Hematopoietic multipotent progenitor cell treated with erythropoietin and hydrocortisone succinate and interleukin-3 and kit ligand, for 8 days (in vitro differentiated cells): ENCODE data around the gene ZBTB22.

ENCODE experiments used
- DNase-seq: peaks from one replicate; pipeline ENCODE4 v3.0.0-alpha.2; 2015

The ZBTB22 gene

DNA sequence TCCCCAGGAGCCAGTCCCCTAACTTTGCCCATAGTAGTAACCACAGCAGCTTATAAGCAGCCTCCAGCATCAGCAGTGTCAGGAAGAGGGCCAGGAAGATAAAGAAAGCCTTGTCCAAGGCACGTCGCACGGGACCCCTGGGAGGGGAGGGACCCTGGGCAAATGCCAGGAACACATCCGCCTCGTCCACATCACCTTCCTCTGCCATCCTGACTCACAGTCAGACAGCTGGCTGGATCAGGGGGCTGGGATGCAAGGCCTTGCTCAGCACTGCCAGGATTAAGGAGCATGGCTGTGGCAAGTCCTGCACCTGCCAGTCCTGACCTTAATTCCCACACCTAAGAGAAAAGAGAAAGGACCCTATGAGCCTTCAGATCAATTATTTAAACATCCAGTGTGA lies 11.5 kb upstream of the ZBTB22 start:
- DNase-seq = no peak

- peak; percentile 32 for DNase-seq
Measured at GRCh38 chr6:33324125-33324524, 6.6 kb upstream of the ZBTB22 start.

GRCh38 chr6:33323623-33323948 lies 6.0 kb upstream of the ZBTB22 start:
- DNase-seq = no peak

GRCh38 chr6:33321227-33321626 lies 3.7 kb upstream of the ZBTB22 start:
- no peak for DNase-seq

DNA sequence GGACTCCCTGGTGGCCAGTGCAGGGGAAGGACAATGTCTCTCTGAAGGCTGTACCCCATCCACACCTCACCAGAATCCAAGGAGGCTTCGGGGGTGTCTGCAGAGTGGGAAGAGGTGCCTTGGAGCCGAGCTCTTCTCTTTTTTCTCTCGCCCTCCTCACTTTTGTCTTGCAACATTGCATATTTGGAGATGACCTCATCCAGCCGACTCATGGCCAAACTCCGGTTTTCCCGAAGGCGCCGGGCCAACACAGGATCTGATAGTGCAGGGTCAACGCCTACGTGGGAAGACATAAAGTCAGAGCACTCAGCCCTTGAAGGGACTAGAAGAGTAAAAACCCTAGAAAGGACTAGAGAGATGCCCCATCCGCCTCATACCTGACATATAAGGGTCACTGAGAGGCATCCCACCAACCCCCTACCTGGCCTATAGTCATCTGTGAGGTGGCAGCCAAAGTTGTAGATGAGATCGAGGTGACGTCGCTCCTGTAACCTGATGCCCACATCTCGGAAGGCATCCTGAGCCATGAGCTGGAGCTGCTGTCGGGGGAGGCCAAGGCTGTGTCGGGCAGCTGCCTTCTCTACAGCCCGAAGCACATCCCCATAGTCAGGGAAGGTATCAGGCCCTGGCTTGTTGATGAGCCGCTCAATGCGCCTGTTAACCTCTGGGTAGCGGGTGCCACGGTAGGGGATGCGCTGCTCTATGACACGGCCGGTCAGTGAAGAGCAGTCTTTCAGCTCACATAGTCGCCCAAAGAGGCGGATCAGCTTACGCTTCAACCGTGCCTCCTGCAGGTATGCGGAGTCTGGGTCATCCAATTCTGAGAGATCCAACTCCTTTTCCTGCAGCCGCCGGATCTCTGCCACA lies 3.0 kb upstream of the ZBTB22 start:
- no peak for DNase-seq

DNA sequence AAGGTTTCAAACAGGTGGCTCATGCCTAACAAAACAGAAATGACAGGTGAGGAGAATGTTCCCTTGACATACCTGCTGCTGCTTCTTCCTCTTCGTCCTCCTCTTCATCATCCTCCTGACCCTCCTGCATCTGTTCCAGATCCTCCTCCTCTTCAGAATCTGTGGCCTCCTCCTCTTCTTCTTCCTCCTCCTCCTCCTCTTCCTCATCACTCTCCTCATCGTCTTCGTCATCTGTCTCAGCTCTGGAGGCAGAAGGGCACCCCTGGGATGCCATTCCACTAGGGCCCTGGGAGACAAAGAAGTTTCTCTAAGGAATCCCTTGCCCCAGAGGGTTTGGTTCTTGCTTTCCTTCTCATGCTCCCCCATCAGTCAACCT lies 2.4 kb upstream of the ZBTB22 start:
- no peak for DNase-seq

DNA sequence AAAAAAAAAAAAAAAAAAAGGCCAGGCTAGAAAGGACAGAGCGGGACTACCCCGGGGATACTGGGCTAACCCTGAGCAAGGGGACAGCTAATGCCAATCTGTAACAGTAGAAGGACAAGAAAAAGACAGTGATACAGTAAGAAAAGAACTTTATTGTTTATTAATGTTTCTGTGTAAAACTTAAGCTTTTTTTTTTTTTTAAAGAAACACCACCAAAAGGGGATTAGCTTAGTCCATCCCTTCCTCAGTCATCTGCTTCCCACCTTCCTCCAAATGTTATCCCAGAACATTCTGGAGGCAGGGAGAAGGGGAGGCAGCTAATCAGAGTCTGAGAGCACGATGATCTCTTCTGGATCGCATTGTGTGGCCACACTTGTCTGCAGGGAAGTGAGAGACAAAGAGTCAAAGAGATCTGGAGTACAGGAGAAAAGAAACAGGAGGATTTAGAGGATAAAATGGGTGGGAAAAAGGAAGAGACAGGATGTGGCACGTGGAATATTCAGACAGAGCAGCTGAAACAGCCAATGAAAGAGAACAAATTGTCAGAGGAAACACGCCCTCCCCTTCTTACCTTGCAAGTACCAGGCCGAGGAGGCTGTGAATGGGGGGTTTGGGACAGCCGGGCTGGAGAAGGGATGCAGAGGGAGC lies 1.0 kb upstream of the ZBTB22 start:
- DNase-seq = no peak

GRCh38 chr6:33317419-33317668 lies 200 bp downstream of the ZBTB22 start:
- no peak for DNase-seq

DNA sequence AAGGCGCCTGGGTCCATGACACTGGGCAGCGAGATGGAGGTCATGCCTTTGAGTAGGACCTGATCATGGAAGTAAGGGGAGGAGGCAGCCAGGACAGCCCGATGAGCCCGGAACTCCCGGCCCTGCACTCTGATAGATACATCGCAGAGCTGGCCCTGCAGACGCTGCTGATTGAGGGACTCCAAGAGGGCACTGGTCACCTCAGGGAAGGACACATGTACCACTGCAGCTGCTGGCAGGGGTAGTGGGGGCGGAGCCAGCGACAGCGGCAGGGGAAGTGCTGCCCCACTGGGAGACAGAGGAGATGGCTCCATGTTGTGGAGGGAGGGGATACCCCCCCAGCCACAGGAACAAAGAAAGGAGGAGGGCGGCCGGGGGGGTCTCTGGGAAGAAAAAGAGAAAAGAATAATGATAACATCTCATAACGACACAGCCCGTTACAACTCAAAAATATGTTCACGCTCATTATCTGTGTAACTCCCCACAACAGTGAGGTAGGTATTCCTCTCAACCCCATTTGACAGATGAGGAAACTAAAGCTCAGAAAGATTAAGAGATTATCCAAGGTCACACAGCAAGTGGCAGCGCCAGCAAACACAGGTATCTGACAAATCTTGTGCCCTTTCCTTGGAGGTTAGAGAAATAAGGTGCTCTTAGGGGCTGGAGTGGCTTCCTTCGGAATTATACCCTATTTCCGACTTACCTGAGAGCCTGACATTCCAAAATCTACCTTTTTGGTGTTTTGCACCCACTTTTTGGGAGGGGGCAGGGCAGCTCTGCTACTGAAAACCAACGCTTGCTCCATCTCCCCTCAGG lies 733 bp downstream of the ZBTB22 start:
- no peak for DNase-seq

DNA sequence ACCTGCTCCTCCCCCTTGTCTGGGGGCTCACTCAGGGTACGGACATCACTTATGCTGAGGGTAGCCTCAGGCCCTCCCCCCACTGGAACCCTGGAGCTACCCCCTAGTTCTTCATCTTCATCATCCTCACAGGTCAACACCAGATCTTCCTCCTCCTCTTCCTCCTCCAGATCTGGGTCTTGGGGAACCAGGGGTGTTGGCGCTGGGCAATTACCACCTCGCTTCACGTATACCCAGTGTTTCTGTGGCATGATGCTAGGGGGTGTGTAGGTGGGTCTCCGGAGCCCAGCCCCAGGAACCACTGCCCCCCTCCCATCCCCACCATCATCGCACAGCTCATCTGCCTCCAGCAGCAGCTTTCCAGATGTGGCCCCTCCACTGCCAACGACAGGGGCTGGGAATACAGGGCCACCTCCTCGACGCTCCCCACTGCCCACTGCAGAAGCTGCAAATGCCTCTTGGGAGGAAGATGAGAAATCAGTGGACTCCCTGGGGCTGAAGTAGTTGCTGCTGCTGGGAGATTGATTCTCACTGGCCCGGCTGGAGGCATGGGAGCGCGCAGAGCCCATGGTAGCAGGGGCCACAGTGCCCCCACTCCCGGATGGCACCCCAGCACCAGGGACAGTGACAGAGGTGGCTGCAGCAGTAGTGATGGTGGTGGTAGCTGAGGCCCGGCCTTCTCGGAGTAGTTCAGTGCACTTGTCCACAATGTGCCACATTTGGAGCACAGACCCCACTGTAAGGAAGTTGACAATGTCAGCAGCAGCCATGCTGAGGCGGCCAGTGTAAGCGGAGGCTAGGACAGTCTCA lies 1.5 kb downstream of the ZBTB22 start:
- DNase-seq = no peak

- DNase-seq = peak; percentile 32
Measured at GRCh38 chr6:33314943-33315792, 2.4 kb downstream of the ZBTB22 start.

DNA sequence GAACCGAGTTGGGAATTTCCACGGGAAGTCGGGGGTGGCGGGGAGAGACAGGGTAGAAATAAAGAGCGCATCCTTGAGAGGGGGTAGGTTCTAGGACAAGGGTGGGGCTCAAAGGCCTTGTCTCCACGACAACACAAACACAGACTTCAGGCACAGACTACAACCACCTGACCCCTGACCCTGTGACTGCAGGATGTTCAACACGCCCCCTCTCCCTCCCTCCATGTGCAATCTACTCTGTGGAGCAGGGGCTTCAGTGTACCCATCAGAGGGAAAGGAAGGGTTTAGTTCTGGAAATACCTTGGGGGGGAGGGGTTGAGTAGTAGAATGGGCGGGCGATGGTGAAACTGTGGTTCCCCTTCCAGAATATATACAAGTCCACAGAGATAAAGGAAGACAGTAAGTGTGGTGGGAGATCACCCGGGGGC lies 3.0 kb downstream of the ZBTB22 start:
- peak; percentile 78 for DNase-seq

GRCh38 chr6:33313709-33314514 lies 3.6 kb downstream of the ZBTB22 start, which contains the start of gene TAPBP:
TAPBP (minus strand) TSS chr6:33314078; CDS start chr6:33314041, 37 bp downstream.
- peak; percentile 66 for DNase-seq

DNA sequence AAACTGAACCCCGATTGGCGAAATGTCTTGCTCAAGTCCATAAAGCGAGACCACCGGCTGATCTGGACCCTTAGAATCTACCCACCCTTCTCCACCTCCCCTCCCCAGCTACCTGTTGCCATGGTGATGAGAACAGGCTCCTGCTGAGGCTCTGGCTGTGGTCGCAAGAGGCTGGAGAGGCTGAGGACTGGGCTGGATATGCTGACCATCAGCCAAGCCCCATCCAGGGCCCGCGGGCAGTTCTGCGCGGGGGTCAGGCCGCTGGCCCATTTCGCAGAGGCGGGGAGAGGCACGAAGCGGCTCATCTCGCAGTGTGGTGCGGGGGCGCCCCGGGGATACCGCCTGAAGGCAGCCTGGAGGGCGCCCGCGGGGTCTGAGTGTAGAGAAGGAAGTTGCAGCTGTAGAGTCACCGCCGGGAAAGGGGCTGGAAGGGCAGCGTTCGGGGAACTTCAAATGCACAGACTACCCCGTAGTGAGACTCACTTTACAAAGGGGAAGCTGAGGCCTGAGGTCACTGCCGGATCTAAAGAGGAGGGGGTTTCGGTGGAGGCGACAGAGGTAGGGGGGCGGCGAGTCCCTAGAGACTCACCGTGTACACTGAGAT lies 4.3 kb downstream of the ZBTB22 start:
- peak; percentile 33 for DNase-seq

GRCh38 chr6:33312361-33313104 lies 5.0 kb downstream of the ZBTB22 start:
- peak; percentile 82 for DNase-seq

DNA sequence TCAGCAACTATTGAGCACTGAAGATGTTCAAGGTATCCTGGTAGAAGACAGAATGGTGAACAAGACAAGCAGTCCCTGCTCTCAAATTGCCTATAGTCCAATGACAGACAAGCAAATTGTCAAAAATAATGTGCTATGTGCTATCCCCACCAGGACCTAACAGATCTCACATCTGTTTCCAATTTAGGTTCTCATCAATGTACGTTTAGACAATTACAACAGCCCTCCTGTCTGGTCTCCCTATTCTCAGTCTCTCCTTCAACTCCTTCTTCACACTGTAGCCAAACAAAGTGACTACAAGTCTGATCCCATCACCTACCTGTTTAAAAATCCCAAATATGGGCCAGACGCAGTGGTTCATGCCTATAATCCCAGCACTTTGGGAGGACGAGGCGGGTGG lies 11.2 kb downstream of the ZBTB22 start:
- no peak for DNase-seq

DNA sequence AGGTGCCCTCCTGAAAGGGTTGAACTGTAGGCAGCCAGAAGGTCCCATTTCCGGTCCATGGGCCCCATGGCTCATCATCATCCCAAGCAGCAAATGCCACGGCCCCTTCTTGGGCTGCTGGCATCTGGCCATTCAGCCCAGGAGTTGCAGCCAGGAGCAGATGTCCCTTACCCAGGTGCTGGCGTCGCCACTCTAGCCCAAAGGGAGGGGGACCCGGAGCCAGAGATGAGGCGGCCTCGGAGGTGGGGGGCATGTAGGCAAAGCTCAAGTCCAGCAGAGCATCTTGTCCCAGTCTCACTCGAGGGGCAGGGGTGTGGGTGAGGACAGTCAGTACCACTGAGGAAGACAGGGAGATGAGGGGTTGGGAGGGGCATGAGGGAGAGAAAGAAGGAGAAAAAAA lies 12.5 kb downstream of the ZBTB22 start:
- DNase-seq = no peak

- DNase-seq = no peak
Measured at GRCh38 chr6:33304216-33304615, 13.3 kb downstream of the ZBTB22 start.

GRCh38 chr6:33301877-33302276 lies 15.7 kb downstream of the ZBTB22 start:
- no peak for DNase-seq
